GM11168 (cell line): ENCODE results near the gene RAB11FIP5.
"Not testable (repeated sequence)": the region's sequence is repeated elsewhere in the genome, so short reads cannot be mapped to it uniquely, and the experiment has no call there.

ENCODE experiments used
- in situ Hi-C: fragments of 300-500 bp; cut with MboI; formaldehyde crosslinking; loops from one replicate; pipeline ENCODE4 v1.12.0; 2022; ENCODE audit warnings: low sequenced_read_pairs; ENCODE audit not compliant: unreplicated experiment

RAB11FIP5 gene, protein sequence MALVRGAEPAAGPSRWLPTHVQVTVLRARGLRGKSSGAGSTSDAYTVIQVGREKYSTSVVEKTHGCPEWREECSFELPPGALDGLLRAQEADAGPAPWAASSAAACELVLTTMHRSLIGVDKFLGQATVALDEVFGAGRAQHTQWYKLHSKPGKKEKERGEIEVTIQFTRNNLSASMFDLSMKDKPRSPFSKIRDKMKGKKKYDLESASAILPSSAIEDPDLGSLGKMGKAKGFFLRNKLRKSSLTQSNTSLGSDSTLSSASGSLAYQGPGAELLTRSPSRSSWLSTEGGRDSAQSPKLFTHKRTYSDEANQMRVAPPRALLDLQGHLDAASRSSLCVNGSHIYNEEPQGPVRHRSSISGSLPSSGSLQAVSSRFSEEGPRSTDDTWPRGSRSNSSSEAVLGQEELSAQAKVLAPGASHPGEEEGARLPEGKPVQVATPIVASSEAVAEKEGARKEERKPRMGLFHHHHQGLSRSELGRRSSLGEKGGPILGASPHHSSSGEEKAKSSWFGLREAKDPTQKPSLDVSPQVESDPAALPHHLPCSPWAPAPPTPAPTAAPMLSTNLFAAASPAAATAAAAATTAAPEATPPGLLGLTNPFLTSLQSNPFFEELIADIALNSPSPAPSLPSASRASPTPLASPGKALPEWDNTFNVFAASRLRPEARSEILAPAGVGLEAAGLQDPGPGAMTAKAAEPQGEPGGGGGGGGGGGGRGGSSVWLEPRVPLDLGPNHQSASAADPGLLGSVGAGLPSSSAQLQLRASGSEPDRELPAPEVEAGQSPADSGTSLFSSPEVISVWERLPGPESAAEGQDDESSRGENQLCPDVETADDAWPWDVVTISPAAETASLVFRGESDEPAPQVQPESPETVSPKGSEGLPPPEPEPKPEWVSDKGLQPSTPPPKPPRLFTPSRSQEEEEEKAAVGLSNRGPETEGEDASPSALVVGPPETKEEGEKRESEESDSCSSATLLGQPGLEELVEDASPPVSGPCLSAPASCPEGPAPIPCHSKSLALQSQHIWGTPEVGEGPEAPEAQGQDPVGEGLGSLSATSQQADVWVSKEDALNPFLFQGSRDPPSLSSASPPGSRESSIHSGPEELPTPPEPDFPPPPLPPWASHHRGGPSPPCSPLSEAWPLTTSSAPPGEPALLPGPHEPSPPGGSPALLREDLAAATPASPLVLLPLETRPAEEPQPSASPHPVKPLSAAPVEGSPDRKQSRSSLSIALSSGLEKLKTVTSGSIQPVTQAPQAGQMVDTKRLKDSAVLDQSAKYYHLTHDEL (N-terminal part only)

DNA sequence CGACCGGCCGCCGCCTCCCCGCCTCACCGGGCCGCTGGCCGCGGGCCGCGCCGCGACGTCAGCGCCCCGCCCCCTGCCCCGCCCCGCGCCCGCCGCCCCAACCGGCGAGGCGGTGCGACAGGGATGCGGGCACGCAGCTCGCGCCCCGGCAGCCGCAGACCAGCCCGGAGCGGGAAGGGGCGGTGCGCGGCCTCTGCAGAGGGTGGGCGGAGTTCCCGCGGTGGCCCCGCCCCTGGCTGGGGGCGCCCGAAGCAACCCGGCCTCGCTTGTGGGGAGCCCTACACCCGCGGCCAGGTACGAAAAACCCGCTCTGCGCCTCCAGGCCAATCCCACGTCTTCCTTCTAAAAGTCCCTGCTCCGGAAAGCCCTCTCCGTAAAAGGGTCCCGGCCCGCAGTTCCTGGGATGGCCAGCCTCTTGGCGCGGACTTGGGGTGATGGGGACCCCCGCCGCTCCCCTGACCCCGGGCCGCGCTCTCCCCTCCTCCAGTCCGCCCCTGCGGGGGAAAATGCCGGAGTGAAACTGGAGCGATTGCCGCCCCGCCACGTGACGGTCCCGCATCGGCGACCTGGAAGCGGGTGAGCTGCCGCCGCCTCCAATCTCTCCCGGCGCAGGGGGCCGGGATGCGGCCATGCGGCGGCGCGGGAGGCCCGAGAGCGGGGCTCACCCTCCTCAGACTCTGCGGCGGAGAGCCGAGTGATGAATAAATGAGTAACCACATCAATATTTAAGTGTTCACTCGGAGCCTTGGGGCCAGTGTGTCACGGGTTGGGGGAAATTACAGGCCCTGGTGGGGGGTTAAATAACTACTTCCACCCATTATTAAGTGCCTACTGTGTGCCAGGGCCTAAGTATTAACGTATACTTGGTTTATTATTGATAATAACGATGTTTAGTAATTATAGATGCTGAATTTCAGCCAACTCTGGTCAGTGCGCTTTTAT lies at the start of gene RAB11FIP5:
Gene RAB11FIP5 (minus strand): TSS at position 36 of the 942 bp plus-strand sequence. CDS start 171 bp downstream, outside the sequence.
- in situ Hi-C loops = no loop called here

DNA sequence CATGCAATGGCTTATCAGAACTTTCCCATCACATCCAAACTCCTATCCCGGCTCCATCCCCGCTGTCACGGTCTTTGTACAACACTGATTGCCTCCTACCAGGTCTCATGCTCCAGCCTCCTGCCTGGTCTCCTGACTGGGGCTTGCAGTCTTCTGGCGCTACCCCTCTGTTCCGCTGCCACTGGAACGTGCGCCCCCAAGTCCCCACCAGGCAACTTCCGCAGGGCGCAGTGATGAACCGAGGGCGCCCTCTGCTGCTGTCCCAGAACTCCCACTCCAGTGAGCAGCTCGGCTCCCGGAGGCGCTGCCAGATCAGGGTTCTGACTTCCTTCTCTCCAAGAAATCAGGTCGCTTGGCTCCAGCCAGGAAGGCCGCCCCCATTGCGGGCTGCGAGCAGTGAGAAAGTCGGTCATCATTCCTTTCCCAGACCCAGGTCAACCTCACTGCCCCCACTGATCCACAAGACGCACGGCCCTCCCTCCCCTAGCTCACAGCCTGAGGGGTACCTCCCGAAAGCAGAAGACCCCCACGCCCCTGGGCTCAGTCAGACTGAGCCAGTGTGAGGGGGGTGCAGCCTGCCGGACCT lies 43.9 kb upstream of the RAB11FIP5 start:
- in situ Hi-C loops = no loop called here

DNA sequence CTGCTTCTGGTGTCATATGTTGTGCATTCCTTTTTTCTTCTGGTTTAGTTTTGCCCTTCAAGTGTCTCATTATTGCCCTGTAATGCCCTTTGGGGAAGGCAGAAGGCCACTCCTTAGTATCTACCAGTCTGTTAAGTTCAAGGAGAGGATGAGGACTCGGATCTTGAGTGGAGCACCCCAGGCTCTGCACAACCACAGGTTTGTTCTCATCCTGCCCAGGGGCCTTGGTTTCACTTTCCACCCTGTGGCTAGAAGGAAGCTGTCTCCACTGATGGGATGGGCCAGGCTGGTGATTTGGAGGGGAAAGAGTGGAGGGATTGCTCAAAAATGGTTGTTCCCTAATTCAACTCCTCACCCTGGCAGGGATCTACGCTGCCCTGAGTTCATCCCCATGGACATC lies 30.2 kb upstream of the RAB11FIP5 start:
- in situ Hi-C loops = no loop called here

DNA sequence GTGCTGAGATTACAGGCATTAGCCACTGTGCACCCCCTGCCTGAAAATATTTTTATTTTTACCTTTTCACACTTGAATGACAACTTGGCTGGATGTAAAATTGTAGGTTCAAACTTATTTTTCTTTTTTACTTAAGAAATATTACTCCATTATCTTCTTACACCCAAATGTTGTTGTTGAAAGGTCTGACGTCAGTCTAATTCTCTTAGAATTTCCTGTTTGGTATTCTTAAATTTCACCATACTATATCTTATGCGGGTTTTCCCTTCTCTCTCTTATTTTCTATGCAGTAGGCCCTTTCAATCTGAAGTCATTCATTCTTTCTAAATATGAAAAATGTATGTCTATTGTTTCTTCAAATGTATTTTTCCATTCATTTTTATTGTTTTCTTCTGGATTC lies 29.1 kb upstream of the RAB11FIP5 start:
- in situ Hi-C loops = no loop called here

DNA sequence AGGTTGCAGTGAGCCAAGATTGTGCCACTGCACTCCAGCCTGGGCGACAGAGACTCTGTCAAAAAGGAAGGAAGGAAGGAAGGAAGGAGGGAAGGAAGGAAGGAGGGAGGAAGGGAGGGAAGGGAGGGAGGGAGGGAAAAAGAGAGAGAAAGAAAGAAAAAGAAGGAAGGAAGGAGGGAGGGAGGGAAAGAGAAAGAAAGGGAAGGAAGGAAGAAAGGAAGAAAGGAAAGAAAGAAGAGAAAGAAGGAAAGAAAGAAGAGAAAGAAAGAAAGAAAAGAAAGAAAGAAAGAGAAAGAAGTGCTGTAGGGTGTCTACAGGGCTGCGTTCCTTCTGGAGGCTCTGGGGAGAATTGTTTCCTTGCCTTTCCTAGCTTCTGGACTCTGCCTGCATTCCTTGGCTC lies 22.5 kb upstream of the RAB11FIP5 start:
- in situ Hi-C loops = no loop called here

DNA sequence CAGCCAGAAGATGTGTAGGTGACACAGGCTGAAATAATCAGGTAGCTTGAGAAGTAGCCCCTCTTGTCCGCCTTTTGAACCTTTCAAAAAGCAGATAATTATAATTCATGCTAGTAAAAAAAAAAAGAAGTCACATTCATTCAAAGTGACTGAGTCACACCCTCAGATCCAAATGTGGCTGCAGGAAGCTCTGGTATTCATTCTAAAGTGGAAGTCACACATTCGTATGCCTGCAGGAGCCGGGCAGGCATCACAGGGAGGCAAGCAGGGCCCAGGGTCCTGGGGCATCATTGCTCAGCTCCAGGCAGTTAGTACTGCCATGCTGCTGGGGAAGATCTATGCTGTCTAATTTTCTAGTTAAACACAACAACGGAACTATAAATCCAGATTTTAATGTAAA lies 21.7 kb upstream of the RAB11FIP5 start:
- in situ Hi-C loops = no loop called here

DNA sequence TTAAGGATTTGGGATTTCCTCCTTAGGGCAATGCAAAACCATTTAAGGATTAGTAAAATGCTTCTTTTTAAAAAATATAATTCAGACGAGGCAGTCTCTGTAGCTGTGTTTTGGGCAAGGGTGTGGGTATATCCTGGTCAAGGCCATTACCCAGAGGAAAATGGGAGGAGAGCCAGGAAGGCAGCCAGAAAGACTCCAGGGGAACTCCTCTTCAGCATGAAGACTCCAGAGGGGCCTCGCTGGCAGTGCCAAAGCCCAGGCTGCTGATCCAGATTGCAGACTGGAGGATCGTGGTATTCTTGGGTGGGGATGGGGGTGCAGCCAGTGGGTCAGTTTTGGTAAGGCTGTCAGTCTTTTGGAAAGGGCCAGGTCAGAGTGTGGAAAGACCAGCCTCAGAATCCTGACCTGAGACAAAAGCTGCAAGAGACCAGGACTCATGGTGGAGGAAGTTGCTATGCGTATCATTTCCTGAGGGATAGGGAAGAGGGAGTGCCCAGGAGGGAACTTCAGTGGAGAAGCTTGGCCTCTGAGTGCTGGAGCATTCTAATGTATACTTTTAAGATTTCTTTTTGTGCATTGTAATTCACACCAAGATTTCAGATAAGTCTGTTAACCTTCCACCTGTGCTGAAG lies 20.9 kb upstream of the RAB11FIP5 start:
- in situ Hi-C loops = no loop called here

DNA sequence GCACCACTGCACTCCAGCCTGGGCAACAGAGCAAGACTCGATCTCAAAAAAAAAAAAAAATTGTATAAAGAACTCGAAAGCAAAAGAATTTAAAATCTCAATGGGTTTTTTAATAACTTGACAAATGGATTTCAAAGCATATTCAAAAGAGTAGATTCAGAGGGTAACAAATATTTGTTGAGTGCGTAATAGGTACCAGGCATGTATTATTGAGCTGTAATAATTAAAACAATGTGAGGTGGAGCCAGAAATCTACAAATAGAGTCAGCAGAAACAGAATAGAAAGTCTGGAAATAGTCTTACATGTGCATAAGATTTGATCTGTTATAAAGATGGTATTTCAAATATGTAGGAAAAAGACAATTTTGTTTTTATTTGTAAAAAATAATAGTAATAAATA lies 19.1 kb upstream of the RAB11FIP5 start:
- in situ Hi-C loops = no loop called here

DNA sequence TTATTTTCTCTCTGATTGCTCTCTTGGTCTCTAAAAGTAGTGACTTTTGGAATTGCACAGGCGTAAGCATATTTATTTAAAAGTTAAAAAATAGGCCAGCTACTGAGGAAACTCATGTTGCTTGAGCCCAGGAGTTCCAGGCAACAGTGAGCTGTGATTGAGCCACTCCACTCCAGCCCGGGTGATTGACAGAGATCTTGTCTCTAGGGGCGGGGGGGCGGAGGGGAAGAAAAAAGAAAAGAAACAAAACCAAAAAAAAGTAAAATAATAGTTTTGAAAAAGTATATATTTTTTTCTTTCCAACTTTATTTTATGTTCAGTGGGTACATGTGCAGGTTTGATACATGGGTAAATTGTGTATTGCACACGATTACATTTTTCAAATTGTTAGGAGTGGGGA lies 18.0 kb upstream of the RAB11FIP5 start:
- in situ Hi-C loops = no loop called here

DNA sequence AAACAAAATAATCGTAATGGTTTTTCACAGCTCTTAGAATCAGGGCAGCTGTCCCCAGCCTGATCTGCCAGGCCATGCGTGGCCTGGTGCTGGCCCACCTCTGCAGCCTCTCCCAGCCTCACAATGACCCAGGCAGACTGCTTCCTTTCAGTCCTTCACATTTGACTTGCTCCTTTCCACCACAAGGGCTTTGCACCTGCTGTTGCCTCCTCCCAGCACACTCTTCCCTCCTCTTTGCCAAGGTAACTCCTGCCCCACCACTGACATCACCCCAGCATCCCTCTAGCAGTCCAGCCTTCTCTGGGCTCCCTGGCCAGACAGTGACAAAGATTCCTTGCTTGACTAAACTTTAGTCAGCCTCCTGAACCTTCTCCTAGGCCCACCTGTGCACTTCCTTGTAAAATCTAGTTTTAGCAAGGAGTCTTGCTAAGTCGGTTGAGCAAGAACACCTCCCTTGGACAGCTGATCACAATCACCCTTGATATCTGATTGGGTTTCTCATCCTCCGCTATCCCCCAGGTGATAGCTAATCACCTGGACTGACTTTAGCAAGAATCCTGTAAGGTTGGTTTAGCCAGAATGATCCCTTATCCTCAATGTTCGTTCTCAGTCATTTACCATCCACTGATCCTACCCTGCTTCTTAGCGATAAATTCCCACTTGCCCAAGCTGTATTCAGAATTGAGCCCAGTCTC lies 16.2 kb upstream of the RAB11FIP5 start:
- in situ Hi-C loops = no loop called here

DNA sequence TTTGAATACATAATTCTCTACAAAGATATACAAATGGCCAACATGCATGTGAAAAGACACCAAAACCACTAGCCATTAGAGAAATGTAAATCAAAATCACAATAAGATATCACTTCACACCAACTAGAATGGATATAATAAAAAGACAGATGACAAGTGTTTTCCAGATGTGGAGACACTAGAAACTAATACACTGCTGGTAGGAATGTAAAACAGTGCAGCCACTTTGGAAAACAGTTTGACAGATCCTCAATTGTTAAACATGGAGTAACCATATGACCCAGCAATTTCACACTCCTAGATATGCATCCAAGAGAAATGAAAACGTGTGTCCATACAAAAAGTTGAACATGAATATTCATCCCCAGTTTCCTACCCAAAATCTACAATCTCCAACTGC lies 9.8 kb upstream of the RAB11FIP5 start:
- in situ Hi-C loops = no loop called here

DNA sequence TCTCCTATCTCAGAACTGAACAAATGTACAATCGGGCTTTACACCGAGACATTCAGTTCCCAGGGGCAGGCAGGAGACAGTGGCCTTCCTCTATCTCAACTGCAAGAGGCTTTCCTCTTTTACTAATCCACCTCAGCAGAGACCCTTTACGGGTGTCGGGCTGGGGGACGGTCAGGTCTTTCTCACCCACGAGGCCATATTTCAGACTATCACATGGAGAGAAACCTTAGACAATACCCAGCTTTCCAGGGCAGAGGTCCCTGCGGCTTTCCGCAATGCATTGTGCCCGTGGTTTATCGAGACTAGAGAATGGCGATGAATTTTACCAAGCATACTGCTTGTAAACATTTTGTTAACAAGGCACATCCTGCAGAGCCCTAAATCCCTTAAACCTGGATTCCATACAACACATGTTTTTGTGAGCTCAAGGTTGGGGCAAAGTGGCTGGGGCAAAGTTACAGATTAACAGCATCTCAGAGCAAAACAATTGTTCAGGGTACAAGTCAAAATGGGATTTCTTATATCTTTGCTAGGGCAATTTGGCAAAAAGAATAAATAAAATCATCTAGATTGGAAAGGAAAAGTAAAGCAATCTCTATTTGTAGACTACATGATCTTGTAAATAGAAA lies 7.0 kb upstream of the RAB11FIP5 start:
- in situ Hi-C loops = not testable (repeated sequence)

DNA sequence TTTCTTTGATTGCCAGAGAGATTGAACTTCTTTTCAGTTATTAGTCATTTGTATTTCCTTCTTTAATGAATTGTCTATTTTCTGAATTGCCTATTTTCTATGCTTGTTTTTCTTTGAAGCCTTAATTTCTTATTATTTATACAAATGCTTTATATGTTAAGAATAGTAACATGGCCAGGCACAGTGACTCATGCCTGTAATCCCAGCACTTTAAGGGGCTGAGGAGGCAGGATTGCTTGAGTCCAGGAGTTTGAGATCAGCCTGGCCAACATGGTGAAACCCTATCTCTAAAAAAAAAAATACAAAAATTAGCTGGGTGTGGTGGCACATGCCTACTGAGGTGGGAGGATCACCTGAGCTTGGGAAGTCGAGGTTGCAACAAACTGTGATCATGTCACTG lies 4.7 kb upstream of the RAB11FIP5 start:
- in situ Hi-C loops = no loop called here

DNA sequence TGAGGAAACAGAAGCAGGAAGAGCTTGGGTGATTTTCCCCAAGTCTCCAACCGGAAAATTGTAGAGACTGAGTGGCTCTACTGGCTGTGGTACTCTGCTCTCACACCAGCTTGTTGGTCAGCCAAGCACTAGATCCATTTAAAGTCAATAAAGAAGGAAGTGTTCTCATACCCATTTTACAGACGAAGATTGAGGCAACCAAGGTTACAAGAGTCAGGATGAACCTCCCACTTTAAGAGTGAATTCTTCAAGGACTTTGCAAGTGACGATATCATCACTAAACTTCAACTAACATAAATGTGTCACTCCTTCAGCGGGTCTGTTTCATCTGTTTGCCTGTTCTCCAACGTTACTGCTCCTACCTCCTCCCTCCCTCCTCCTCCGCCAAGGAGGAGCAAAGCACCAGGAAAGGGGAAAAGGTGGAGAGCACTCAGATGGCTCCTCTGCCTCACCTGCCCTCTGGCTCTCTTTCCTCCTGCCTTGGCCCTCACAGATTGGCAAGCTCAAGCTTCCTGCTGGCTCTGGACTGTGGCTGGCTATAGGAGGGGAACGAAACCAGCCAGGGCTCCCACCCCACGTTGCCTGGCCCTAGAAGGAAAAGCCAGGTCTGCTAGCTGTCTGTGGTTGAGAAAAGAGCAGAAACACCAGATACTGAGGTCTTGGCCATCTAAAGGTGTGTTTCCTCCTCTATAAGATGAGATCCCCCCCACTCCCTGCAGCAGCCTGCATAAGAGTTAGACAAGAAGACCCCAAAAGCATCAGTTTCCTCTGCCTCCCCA lies 3.6 kb upstream of the RAB11FIP5 start:
- in situ Hi-C loops = no loop called here

DNA sequence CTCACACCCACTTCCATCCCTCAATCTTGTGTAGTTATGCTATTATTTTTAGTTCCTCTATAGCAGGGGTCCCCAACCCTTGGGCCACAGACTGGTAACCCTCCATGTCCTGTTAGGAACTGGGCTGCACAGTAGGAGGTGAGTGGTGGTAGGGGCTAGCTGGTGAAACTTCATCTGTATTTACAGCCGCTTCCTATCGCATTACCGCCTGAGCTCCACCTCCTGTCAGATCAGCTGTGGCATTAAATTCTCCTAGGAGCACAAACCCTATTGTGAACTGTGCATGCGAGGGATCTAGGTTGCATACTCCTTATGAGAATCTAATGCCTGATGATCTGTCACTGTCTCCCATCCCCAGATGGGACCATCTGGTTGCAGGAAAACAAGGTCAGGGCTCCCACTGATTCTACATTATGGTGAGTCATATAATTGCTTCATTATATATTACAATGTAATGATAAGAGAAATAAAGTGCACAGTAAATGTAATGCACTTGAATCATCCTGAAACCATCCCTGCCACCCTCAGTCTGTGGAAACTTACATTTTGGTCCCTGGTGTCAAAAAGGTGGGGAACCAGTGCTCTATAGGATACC lies 1.6 kb upstream of the RAB11FIP5 start:
- in situ Hi-C loops = no loop called here
